Esophagus squamous epithelium (tissue), 5 donors: Measurements from ENCODE around the gene TAOK1. TPM values are rescaled to one million over a fixed set of nuclear protein-coding genes. Genes with fewer than 3 reads are reported as not detected.

Source experiments
- DNase-seq: peaks from one replicate; lab custom pipeline; 2025; lab: John Stamatoyannopoulos, UW
- H3K27ac ChIP-seq, 4 donors: fragments of 200-600 bp; sonication (generic); one replicate each; pipeline ENCODE4 v1.5.1; 2016 to 2019; ENCODE audit warnings: mild to moderate bottlenecking in 1 of 4
- H3K27me3 ChIP-seq, 4 donors: fragments of 200-600 bp; sonication (generic); 1 replicate in 3 of 4; 2 replicates in 1 of 4; pipeline versions ENCODE4 v1.5.1 to v1.6.0; 2017 to 2021; ENCODE audit warnings: antibody characterized with exemption in 1 of 4
- H3K36me3 ChIP-seq, 3 donors: fragments of 200-600 bp; sonication (generic); one replicate each; pipeline ENCODE4 v1.5.1; 2016 to 2019
- H3K4me1 ChIP-seq, 3 donors: fragments of 200-600 bp; sonication (generic); one replicate each; pipeline ENCODE4 v1.5.1; 2017 to 2019
- H3K4me3 ChIP-seq, 4 donors: fragments of 200-600 bp; sonication (generic); 1 replicate in 3 of 4; 2 replicates in 1 of 4; pipeline ENCODE4 v1.5.1; 2016 to 2019; ENCODE audit warnings: mild to moderate bottlenecking in 2 of 4, moderate library complexity in 1 of 4
- H3K9me3 ChIP-seq, 3 donors: fragments of 200-600 bp; sonication (generic); one replicate each; pipeline ENCODE4 v1.5.1; 2016 to 2019
- CTCF ChIP-seq, 6 experiments: fragments of 450-650 bp in 4 of 6; fragments of 200-600 bp in 2 of 6; sonication (generic) in 2 of 6; IDR thresholded peaks; one replicate each; pipeline ENCODE4 v1.5.1; 2016 to 2019; ENCODE audit warnings: antibody characterized with exemption in 6 of 6, mild to moderate bottlenecking in 4 of 6, moderate library complexity in 4 of 6
- POLR2A ChIP-seq, 4 donors: fragments of 450-650 bp; IDR thresholded peaks; one replicate each; pipeline ENCODE4 v1.6.1; 2017; ENCODE audit warnings: antibody characterized with exemption in 4 of 4, mild to moderate bottlenecking in 4 of 4, moderate library complexity in 3 of 4
- WGBS, 2 donors: methylation state at CpG; one replicate each; pipeline ENCODE4 v1.1.5; 2018; 5-methylcytosine and 5-hydroxymethylcytosine counted together
- intact Hi-C: fragments of 100-400 bp; cut with DNase I; formaldehyde crosslinking; loops from one replicate; pipeline ENCODE4 v1.15.0; 2022
- total RNA-seq, 4 donors: library from RNA; depleted of rRNA; stranded (reverse); fragments of >200 nt; gene quantifications; one replicate each; pipeline ENCODE4 v1.1.0, GENCODE V29; 2016
- donor health status: DM: yes; HTN: yes; CAD: no.

TAOK1 gene
- total RNA-seq: 10 to 100 TPM; 24.9 to 41.4 (median 38.7) TPM

- Histone ChIP-seq H3K4me1 (peaks cover 5 to 42% (median 14%) of the 10 kb centered on the region in 3 donors), H3K27me3 (no peaks in the 10 kb centered on the region), H3K36me3 (no peaks in the 10 kb centered on the region), H3K4me3 (peak within 1 kb of the TSS; percentile 92 to 98 (median 96)), H3K27ac (peak within 1 kb of the TSS; percentile 98 to 100 (median 99)), H3K9me3 (no peaks in the 10 kb centered on the region)
- WGBS, 2 donors: 0 to 1% methylated on average over 17 to 27 of the region's 87 CpGs
- intact Hi-C loops: no loop called here
- peak; percentile 93 for DNase-seq
- TF ChIP-seq CTCF (IDR thresholded peaks at IDR 0.05): no peak
- peak in 3 of 4 donors; percentile 94 to 96 (median 95) for TF ChIP-seq POLR2A (IDR thresholded peaks at IDR 0.05)
These were observed at the start of gene TAOK1 for GRCh38 chr17:29389982-29390850. Gene TAOK1 (plus strand): TSS chr17:29390363. CDS start chr17:29451549, 61,186 bp downstream.

- no peak for DNase-seq
These were observed 48.4 kb upstream of the TAOK1 start for GRCh38 chr17:29341726-29342125.

GRCh38 chr17:29342158-29342765, 47.9 kb upstream of the TAOK1 start:
- WGBS, 2 donors: 76 to 77% methylated on average over 11 of the region's 11 CpGs

More at GRCh38 chr17:29341726-29342125, 48.4 kb upstream of the TAOK1 start:
- no peak overlapping the region for H3K4me3 ChIP-seq
- H3K27me3 ChIP-seq: peaks cover 0 to 4% (median 0%) of the 10 kb centered on the region in 4 donors
- no peak overlapping the region for H3K27ac ChIP-seq
- H3K9me3 ChIP-seq: no peaks in the 10 kb centered on the region
- no peaks in the 10 kb centered on the region for H3K36me3 ChIP-seq
- H3K4me1 ChIP-seq: no peaks in the 10 kb centered on the region
- intact Hi-C loops: no loop called here
- 72 to 83% methylated on average over 2 of the region's 2 CpGs for WGBS, 2 donors
- TF ChIP-seq POLR2A (IDR thresholded peaks at IDR 0.05): no peak
- TF ChIP-seq CTCF (IDR thresholded peaks at IDR 0.05): no peak

GRCh38 chr17:29344201-29344856, 45.8 kb upstream of the TAOK1 start:
- no peak overlapping the region for H3K4me3 ChIP-seq
- no peak overlapping the region for H3K27ac ChIP-seq
- intact Hi-C loops: no loop called here
- WGBS, 2 donors: 86 to 87% methylated on average over 11 of the region's 11 CpGs
- H3K9me3 ChIP-seq: no peaks in the 10 kb centered on the region
- H3K4me1 ChIP-seq: no peaks in the 10 kb centered on the region
- H3K27me3 ChIP-seq: peaks cover 0 to 4% (median 0%) of the 10 kb centered on the region in 4 donors
- H3K36me3 ChIP-seq: no peaks in the 10 kb centered on the region
- DNase-seq: no peak
- TF ChIP-seq CTCF (IDR thresholded peaks at IDR 0.05) (no peak), POLR2A (IDR thresholded peaks at IDR 0.05) (no peak)

More at GRCh38 chr17:29342158-29342765, 47.9 kb upstream of the TAOK1 start:
- Histone ChIP-seq H3K4me3 (no peak overlapping the region), H3K36me3 (no peaks in the 10 kb centered on the region), H3K4me1 (no peaks in the 10 kb centered on the region), H3K27me3 (peaks cover 0 to 4% (median 0%) of the 10 kb centered on the region in 4 donors), H3K27ac (no peak overlapping the region), H3K9me3 (no peaks in the 10 kb centered on the region)
- intact Hi-C loops: no loop called here
- DNase-seq: no peak
- no peak for TF ChIP-seq CTCF (IDR thresholded peaks at IDR 0.05)
- no peak for TF ChIP-seq POLR2A (IDR thresholded peaks at IDR 0.05)
